OCI-LY7 (cell line): ENCODE data around the gene FOXP1.

Source experiments
- EZH2phosphoT487 ChIP-seq: fragments of 200-600 bp; sonication (generic); IDR thresholded peaks from 2 replicates; pipeline ENCODE4 v1.6.1; 2018; ENCODE audit warnings: low read depth, borderline replicate concordance, mild to moderate bottlenecking, mixed run types, antibody characterized with exemption, low read length, moderate library complexity, mixed read lengths
- TF ChIP-seq, protein P1 (sequence below): fragments of 200-600 bp; sonication (generic); conservative IDR thresholded peaks from 2 replicates; pipeline ENCODE4 v1.5.1; 2014; ENCODE audit warnings: mild to moderate bottlenecking, antibody characterized with exemption, low read length, moderate library complexity, mixed read lengths

DNA sequence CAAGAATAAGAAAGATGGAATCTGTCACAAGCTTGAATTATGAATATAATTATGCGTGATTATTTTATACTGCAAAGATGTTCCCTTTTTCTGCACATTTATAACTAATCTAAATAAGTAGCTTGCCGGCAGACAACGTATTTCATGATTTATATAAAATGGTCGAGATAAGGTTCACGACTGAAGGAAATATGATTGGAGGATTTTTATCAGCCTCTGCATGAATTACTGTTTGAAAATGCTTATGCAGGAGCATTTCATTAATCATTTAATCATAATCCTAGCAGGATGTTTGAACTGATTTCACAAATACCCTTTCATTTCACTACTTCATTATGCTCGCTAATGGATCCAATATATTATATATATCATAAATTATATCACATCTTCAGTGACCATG, 580.0 kb downstream of the FOXP1 start:
- TF ChIP-seq, protein P1, sequence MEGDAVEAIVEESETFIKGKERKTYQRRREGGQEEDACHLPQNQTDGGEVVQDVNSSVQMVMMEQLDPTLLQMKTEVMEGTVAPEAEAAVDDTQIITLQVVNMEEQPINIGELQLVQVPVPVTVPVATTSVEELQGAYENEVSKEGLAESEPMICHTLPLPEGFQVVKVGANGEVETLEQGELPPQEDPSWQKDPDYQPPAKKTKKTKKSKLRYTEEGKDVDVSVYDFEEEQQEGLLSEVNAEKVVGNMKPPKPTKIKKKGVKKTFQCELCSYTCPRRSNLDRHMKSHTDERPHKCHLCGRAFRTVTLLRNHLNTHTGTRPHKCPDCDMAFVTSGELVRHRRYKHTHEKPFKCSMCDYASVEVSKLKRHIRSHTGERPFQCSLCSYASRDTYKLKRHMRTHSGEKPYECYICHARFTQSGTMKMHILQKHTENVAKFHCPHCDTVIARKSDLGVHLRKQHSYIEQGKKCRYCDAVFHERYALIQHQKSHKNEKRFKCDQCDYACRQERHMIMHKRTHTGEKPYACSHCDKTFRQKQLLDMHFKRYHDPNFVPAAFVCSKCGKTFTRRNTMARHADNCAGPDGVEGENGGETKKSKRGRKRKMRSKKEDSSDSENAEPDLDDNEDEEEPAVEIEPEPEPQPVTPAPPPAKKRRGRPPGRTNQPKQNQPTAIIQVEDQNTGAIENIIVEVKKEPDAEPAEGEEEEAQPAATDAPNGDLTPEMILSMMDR: no peak
- TF ChIP-seq EZH2phosphoT487: no peak
